HG03520 (cell line): Measurements from ENCODE around the gene IL1R1.
"Not testable (repeated sequence)": the region's sequence is repeated elsewhere in the genome, so short reads cannot be mapped to it uniquely, and the experiment has no call there.

Experiments
- ATAC-seq: cut with Tn5 transposase; IDR thresholded peaks from one replicate; pipeline ENCODE4 v1.9.1; 2021; ENCODE audit warnings: mild to moderate bottlenecking, moderate library complexity; ENCODE audit not compliant: unreplicated experiment

Gene IL1R1

DNA sequence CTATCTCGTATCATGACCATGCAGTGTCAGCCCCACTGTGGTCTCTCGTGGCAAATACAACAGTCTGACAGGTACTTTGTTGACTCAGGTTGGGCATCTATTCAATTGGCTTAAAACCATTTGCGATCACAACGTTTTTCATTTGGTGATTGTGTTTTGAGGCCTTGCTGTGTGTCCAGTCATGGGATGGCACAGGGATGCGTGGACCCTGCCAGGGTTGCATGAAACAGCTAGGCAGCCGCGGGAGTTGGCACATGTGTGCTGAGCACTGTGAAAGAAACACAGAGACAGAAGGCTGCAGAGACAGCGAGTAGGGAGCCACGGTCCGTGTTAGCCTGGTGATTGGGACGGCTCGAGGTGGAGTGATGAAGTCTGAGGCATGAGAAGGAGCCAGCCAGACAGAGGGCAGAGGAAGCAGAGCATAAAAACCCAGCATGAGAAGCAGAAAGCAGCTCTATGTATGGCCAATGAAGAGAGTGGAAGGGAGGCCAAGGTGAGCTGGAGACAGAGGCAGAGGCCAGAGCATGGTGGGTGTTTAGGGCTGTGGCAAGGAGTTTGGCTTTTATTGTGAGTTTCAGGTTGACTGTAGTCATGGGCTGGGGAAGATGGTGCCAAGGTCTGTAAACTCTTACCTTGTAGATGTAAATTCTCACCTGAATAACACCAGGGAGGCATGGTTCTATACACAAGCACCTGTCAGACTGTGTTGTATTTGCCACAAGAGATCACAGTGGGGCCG is 31.8 kb upstream of the IL1R1 start:
- no peak for ATAC-seq

GRCh38 chr2:102111823-102112222 is 30.7 kb upstream of the IL1R1 start:
- ATAC-seq, result no peak

DNA sequence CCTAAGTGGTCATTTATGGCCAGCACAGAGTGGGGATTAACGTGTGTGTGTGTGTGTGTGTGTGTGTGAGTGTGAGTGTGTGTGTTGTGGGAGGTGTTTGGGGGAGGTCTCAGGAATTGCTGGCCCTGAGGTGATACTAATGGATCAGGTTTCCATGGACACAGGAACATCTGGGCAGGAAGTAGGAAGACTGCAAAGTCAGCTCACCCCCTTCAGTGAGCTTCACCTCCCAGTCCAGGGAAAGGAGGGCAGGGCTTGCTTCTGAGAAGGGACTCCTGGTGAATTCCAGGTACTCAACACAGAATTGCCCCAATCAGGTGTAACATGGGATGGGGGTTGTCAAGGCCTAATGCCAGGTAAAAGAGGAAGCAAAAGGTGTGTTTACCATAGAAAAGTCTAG is 30.3 kb upstream of the IL1R1 start:
- no peak for ATAC-seq

GRCh38 chr2:102112692-102113665 is 29.6 kb upstream of the IL1R1 start:
- ATAC-seq, result no peak

DNA sequence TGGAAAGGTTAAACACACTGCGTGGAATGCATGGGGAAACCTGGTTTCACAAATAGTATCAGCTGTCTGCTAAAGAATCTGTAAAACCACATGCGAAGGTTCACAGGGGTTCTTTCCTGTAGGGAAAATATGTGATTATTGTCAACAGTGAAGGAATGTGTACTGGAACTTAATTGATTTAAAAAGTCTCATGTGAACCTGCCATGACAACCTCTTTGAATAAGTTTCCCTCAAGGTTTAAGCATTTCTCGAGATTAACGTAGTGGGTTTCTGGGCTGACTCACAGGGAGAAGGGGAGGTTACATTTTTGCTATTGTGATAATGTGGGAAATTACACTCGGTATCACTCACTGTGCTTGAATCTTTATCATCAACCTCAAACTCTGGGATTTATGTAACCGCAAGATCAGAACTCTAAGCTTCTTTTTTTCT is 28.2 kb upstream of the IL1R1 start:
- ATAC-seq, result no peak

- no peak for ATAC-seq
Observed at GRCh38 chr2:102114851-102115497, 27.6 kb upstream of the IL1R1 start.

GRCh38 chr2:102116630-102117471 is 25.7 kb upstream of the IL1R1 start:
- ATAC-seq, result no peak

DNA sequence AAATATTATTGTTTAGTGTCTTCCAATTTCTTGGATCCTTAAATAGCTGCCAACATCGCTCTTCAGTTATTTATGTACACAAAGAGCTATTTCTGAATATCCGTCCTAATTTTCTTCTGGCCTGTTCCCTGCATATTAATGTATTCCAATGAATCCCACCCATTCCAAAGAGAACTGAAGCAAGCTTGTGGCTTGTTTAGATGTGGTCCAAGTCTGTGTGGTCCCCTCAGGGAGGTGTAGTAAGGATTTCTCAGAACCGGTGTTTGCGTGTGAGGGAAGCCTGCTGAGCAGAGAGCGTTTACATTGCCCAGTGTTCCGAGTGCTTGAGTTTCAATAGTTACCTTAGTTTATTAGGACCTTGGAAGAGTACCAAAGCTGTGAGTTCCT is 25.1 kb upstream of the IL1R1 start:
- ATAC-seq, result no peak

- ATAC-seq, result no peak
Observed at GRCh38 chr2:102119255-102119654, 23.3 kb upstream of the IL1R1 start.

DNA sequence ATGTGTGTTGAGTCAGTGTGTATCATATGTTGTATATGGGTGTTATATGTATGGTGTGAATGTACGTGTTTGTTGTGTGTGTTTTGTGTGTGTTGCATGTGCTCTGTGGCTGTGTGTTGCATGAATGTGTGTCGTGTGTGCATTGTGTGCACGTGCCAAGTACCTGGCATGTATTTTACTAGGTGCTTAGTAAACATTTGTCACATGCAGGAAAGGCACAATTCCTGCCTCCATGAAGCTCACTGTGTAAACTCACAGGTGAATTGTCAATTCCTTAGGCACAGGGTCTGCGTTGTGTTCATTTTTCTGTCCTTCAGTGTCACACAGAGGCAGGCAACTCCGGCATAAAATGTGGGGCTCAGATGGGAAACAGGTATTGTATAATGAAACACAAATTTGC is 22.3 kb upstream of the IL1R1 start:
- ATAC-seq, result no peak

DNA sequence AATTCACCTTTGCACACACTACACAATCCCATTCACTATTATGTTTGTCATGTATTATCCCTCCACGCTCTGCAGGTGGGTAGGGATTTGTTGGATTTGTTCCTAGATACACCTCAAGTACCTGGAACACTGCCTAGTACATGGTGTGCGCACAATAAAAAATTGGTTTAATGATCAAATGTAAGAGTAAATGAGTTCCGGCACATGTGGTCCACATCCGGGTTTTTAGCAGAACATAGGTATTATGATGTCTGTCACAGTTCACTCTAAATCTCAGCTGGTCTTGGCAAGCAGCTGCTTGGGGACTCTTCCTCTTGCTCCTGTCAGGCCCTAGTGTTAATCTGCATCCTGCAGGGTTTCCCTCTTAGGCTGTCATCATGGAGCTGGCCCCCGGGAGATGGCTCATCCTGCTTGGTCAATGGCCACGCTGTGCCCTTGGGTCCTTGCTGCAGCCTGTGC is 21.8 kb upstream of the IL1R1 start:
- no peak for ATAC-seq

- no peak for ATAC-seq
Observed at GRCh38 chr2:102122115-102122514, 20.4 kb upstream of the IL1R1 start.

DNA sequence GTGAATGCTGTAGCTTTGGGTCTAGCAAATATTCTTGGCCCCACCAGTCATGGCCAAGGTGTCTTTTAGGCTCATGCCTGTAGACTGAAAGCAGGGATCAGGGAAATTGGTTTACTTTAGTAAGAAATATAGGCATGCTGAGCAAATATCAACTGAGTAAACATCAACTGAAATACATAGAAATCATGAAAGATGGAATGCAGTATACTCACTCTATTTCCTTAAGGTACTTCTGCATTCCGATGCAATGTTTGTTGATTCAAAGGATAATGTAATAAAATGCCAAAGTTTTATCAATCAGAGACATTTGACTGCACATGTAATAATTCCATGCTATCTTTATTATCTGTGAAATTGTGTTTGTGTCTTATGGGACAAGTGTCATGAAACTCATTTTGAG is 19.6 kb upstream of the IL1R1 start:
- ATAC-seq, result no peak

DNA sequence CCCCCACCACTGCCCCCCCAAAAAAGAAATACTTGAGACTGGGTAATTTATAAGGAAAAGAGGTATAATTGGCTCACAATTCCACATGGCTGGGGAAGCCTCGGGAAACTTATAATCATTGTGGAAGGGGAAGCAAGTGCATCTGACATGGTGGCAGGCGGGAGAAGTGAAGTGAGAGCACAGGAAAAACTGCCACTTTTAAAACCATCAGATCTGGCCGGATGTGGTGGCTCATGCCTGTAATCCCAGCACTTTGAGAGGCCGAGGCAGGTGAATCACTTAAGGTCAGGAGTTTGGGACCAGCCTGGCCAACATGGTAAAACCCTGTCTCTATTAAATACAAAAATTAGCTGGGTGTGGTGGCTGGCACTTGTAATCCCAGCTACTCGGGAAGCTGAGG is 18.1 kb upstream of the IL1R1 start:
- not testable (repeated sequence) for ATAC-seq

GRCh38 chr2:102126169-102126568 is 16.4 kb upstream of the IL1R1 start:
- no peak for ATAC-seq

DNA sequence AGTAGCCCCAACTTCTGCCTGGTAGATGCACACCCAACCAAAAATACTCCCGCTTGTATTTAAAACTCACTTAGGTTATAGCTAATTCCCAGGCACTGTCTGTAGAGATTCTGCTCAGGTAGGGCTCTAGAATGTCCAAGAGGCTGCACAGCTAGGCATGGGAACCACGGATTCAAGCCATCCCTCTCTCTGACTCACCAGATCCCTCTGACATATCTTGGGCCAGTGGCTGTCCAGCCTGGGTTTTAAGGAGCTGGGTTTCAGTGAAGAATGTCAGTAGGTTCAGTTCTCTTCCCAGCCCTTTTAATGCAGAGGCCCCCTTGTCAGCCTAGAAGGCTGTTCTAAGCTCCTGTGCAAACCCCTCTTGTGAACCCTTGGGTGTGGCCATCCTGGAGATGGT is 15.9 kb upstream of the IL1R1 start:
- no peak for ATAC-seq

DNA sequence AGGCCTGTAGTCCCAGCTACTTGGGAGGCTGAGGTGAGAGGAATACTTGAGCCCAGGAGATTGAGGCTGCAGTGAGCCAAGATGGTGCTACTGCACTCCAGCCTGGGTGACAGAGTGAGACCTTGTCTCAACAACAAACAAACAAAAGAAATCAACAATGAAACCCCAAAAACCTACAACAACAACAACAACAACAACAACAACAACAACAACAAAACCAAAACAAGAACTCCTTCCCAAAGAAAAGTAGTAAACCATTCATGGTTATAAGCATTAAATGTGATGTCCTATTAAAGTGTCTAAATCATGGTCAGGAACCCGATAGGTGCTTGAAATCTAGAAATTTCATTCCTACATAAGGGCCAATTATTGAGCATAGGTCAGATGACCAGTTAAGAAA is 13.5 kb upstream of the IL1R1 start:
- ATAC-seq, result no peak

DNA sequence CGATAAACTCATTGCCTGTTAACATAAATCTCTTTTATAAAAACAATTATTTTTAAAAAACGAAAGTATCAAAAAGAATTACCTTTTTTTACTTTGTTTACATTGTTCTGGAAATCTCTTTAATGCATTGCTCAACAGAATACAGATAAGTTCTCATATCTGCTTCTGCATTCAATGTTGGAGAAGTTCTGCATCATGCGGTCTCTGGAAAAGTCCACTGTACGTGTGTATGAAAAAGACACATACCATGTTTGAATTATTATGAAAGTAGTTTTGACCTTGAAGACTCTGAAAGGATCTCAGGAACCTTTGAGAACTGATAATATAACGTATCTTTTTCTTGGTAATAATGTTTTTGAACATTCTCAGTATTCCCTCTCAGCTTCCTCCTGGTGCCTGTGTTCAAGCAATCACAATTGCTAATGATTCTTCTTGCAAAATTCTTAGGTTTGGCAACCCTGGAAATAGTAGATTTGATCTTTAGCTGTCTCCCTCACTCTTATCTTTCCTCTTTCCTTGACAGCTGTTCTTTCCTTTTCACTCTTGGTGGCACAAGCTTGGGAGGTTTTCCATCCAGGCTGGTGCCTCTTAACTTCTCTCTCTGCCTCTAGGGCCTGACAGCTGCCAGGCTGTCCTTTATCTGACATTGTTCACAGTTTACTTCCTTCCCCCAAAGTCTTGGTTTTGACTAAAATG is 12.4 kb upstream of the IL1R1 start:
- no peak for ATAC-seq

- ATAC-seq, result no peak
Observed at GRCh38 chr2:102130647-102130991, 11.9 kb upstream of the IL1R1 start.

DNA sequence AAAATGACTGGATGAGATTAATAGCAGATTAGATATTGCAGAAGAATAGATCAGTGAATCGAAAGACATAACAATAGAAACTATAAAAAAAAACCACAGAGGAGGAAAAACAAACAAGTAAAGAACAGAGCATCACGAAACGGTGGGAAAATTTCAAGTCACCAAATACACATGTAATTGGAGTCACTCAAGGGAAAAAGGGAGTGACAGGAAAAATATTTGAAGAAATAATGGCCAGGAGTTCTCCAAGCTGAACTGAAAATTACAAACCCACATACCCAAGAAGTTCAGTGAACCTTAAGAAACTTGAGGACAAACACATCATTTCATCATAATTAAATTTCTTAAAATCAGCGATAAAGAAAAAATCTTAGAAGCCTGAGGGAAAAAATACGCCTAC is 11.0 kb upstream of the IL1R1 start:
- ATAC-seq, result no peak
